Heart left ventricle (tissue), 16 donors: Measurements from ENCODE around the gene TRDN. TPM values are rescaled to one million over a fixed set of nuclear protein-coding genes. Genes with fewer than 3 reads are reported as not detected.

ENCODE experiments used
- ATAC-seq, 4 donors: fragments of 200-7000 bp; cut with Tn5 transposase; one replicate each; pipeline ENCODE4 v1.9.1; 2020 to 2022; ENCODE audit warnings: moderate library complexity in 4 of 4, mild to moderate bottlenecking in 3 of 4, moderate number of reproducible peaks in 1 of 4
- DNase-seq, 5 donors: peaks; one replicate each; pipeline ENCODE4 v3.0.0-alpha.2; 2020
- H3K27ac ChIP-seq, 12 donors: fragments of 200-600 bp; sonication (generic) in 4 of 12; one replicate each; pipeline versions ENCODE4 v1.5.0 to v1.8.0; 2016 to 2022; ENCODE audit warnings: mild to moderate bottlenecking in 2 of 12
- H3K27me3 ChIP-seq, 9 donors: fragments of 200-600 bp; sonication (generic) in 2 of 9; one replicate each; pipeline versions ENCODE4 v1.5.1 to v1.8.0; 2016 to 2022; ENCODE audit warnings: mild to moderate bottlenecking in 3 of 9
- H3K36me3 ChIP-seq, 9 donors: fragments of 200-600 bp; sonication (generic) in 2 of 9; one replicate each; pipeline versions ENCODE4 v1.5.0 to v1.8.0; 2018 to 2022; ENCODE audit warnings: mild to moderate bottlenecking in 2 of 9
- H3K4me1 ChIP-seq, 12 donors: fragments of 200-600 bp; sonication (generic) in 4 of 12; one replicate each; pipeline versions ENCODE4 v1.5.0 to v1.8.0; 2016 to 2022; ENCODE audit warnings: mild to moderate bottlenecking in 3 of 12
- H3K4me3 ChIP-seq, 12 donors: fragments of 200-600 bp; sonication (generic) in 4 of 12; one replicate each; pipeline versions ENCODE4 v1.5.0 to v1.8.0; 2017 to 2022; ENCODE audit warnings: mild to moderate bottlenecking in 9 of 12, moderate library complexity in 4 of 12
- H3K9me3 ChIP-seq, 12 donors: fragments of 200-600 bp; sonication (generic) in 4 of 12; one replicate each; pipeline versions ENCODE4 v1.5.0 to v1.8.0; 2016 to 2022; ENCODE audit warnings: mild to moderate bottlenecking in 1 of 12
- CTCF ChIP-seq, 12 donors: fragments of 200-600 bp; sonication (generic) in 4 of 12; IDR thresholded peaks; one replicate each; pipeline versions ENCODE4 v1.5.0 to v1.8.0; 2018 to 2022; ENCODE audit warnings: antibody characterized with exemption in 12 of 12, mild to moderate bottlenecking in 5 of 12
- POLR2A ChIP-seq, 2 donors: fragments of 450-650 bp; IDR thresholded peaks; one replicate each; pipeline ENCODE4 v1.6.1; 2017; ENCODE audit warnings: antibody characterized with exemption in 2 of 2, mild to moderate bottlenecking in 2 of 2, moderate library complexity in 2 of 2
- WGBS, 4 donors: extraction: QIAGEN DNeasy Blood & Tissue Kit in 2 of 4; methylation state at CpG; one replicate each; pipeline versions ENCODE4 v1.1.5 to v1.1.7; 2013 to 2018; 5-methylcytosine and 5-hydroxymethylcytosine counted together
- intact Hi-C, 10 donors: fragments of 100-400 bp; cut with DNase I; formaldehyde crosslinking; loops; one replicate each; pipeline versions ENCODE4 v1.11.1 to v1.14.2; 2022
- polyA plus RNA-seq, 2 donors: library from polyadenylated mRNA; stranded (reverse); fragments of 200-250 nt; gene quantifications; one replicate each; pipeline ENCODE4 v1.2.3, GENCODE V29; 2013
- total RNA-seq, 9 donors: library from RNA; depleted of rRNA in 2 of 9; stranded (reverse); fragments of >200 nt in 2 of 9; fragmentation: NEBNext Ultra II Directional in 3 of 9; extraction: Animal tissue kit (Norgen Biotek cat#: 25700) in 3 of 9; gene quantifications; one replicate each; pipeline versions ENCODE4 v1.1.0 to v1.2.4, GENCODE V29; 2016 to 2023
- donor health status: ischemic (EF 13 %, LVEDD 7.1; RV severe dilation, severe dysfunction).
- donor health status: healthy with polysubstance abuse.
- donor health status: DM: no; HTN: yes; CAD: no.
- donor health status: DM: no; HTN: no; CAD: no.
- donor health status: ischemic (EF 25% LVEDD 6.9; RV normal size, moderate dysfunction).
- donor health status: ischemic (EF 25% LVEDD 5.7; RV mildly dilated, moderate dysfunction).
- donor health status: healthy.
- donor health status: DM: yes; HTN: yes; CAD: no.
- donor health status: ischemic (EF 35%, LVEDD 5.7; RV mildly dilated, moderate dysfunction).
- donor health status: nonischemic (EF 11% LVEDD 7.7; RV severe dilation, severe dysfunction).
- donor health status: DM: yes; HTN: yes; CAD: no.
- donor health status: PGD.
- donor health status: ischemic (EF 29% LVEDD 5.4; RV normal size, mild dysfunction).
- donor health status: nonischemic (EF 23%, LVEDD 6.1; RV moderate dilation, normal function).

Gene TRDN
- total and polyA plus RNA-seq, 11 donors = 39.0 to 577 (median 381) TPM

- intact Hi-C loops = no loop called here
- no peaks in the 10 kb centered on the region for H3K27me3 ChIP-seq
- ATAC-seq (no peak), DNase-seq (no peak)
- H3K4me1 ChIP-seq = no peaks in the 10 kb centered on the region
- H3K27ac ChIP-seq = no peak overlapping the region
- no peak for TF ChIP-seq POLR2A (IDR thresholded peaks at IDR 0.05)
- TF ChIP-seq CTCF (IDR thresholded peaks at IDR 0.05) = no peak
- 90 to 95% (median 92%) methylated on average over 1 of the region's 1 CpG for WGBS, 4 donors
- H3K9me3 ChIP-seq = peaks cover 0 to 2% (median 0%) of the 10 kb centered on the region in 12 donors
- H3K36me3 ChIP-seq = no peaks in the 10 kb centered on the region
- H3K4me3 ChIP-seq = no peak overlapping the region
Observed at GRCh38 chr6:123676793-123677192, 40.0 kb upstream of the TRDN start.

GRCh38 chr6:123668965-123669591 lies 32.3 kb upstream of the TRDN start:
- ATAC-seq (no peak), DNase-seq (no peak)
- H3K36me3 ChIP-seq = no peaks in the 10 kb centered on the region
- no peak overlapping the region for H3K27ac ChIP-seq
- 60 to 77% (median 69%) methylated on average over 3 of the region's 3 CpGs for WGBS, 4 donors
- H3K4me1 ChIP-seq = peaks cover 0 to 9% (median 0%) of the 10 kb centered on the region in 12 donors
- H3K9me3 ChIP-seq = peaks cover 0 to 2% (median 0%) of the 10 kb centered on the region in 12 donors
- TF ChIP-seq POLR2A (IDR thresholded peaks at IDR 0.05) (no peak), CTCF (IDR thresholded peaks at IDR 0.05) (no peak)
- H3K27me3 ChIP-seq = no peaks in the 10 kb centered on the region
- H3K4me3 ChIP-seq = no peak overlapping the region
- intact Hi-C loops = no loop called here

GRCh38 chr6:123668063-123668462 lies 31.3 kb upstream of the TRDN start:
- intact Hi-C loops = no loop called here
- WGBS, 4 donors = 87 to 94% (median 88%) methylated on average over 6 of the region's 6 CpGs
- H3K36me3 ChIP-seq = no peaks in the 10 kb centered on the region
- peaks cover 0 to 9% (median 0%) of the 10 kb centered on the region in 12 donors for H3K4me1 ChIP-seq
- H3K27ac ChIP-seq = no peak overlapping the region
- H3K4me3 ChIP-seq = no peak overlapping the region
- ATAC-seq (no peak), DNase-seq (no peak)
- no peaks in the 10 kb centered on the region for H3K27me3 ChIP-seq
- TF ChIP-seq CTCF (IDR thresholded peaks at IDR 0.05) (no peak), POLR2A (IDR thresholded peaks at IDR 0.05) (no peak)
- no peaks in the 10 kb centered on the region for H3K9me3 ChIP-seq

GRCh38 chr6:123663436-123663835 lies 26.7 kb upstream of the TRDN start:
- TF ChIP-seq CTCF (IDR thresholded peaks at IDR 0.05) (no peak), POLR2A (IDR thresholded peaks at IDR 0.05) (no peak)
- intact Hi-C loops = no loop called here
- ATAC-seq = no peak
- no peaks in the 10 kb centered on the region for H3K4me1 ChIP-seq
- no peaks in the 10 kb centered on the region for H3K36me3 ChIP-seq
- H3K4me3 ChIP-seq = no peak overlapping the region
- DNase-seq = no peak
- H3K27ac ChIP-seq = no peak overlapping the region
- no peaks in the 10 kb centered on the region for H3K9me3 ChIP-seq
- H3K27me3 ChIP-seq = no peaks in the 10 kb centered on the region
